Activated CD8-positive, alpha-beta memory T cell treated with anti-CD3 and anti-CD28 coated beads for 1 hour (primary cell): ENCODE data around the gene NALF2.

Experiments
- DNase-seq, 2 donors: peaks; one replicate each; pipeline ENCODE4 v3.0.0-alpha.2; 2020; ENCODE audit warnings: low read depth in 1 of 2; ENCODE audit errors: extremely low read depth in 1 of 2

NALF2 gene

GRCh38 chrX:69503782-69504625 lies at the start of gene NALF2:
TSS of gene NALF2 (plus strand) at chrX:69504326. CDS start at chrX:69505283, 957 bp downstream.
- DNase-seq: no peak

DNA sequence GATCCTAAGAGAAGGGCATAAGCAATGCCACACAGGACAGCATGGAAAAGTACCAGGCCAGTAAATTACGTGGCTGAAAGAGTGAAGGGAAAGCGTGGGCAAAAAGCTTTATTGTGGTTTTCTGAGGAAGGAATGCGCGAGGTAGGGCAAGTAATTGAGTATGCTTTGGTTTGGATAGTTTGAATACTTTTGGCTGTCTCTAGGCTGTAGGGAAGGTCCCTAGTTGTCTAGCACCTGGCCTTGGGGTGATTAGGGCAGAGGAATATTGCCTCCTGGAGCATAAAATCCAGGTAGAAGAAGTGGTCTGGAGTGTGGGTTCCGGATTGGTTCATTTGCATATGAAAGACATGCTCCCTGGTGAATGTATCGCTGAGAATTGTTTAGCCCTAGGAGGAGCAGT lies 46.4 kb upstream of the NALF2 start:
- DNase-seq: no peak

DNA sequence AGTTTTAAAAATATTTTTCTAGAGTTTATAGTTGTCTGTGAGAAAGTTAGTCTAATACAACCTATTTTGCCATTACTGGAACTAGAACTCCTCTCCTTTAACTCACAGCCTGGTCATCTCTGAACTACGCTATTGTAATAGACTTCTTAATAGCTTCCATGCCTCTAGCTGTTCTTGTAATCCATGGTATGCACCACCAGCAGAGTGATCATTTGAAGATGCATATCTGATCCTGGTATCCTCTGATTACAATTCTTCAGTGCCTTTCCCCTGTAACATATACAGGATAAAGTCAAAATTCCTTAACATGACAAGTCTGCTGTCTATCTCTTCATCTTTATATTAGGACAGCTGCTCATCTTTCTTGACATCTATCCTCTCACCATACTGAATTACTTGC lies 37.6 kb upstream of the NALF2 start:
- DNase-seq: no peak

GRCh38 chrX:69469975-69470374 lies 34.2 kb upstream of the NALF2 start:
- no peak for DNase-seq

GRCh38 chrX:69489625-69490024 lies 14.5 kb upstream of the NALF2 start:
- DNase-seq: no peak

GRCh38 chrX:69493193-69493592 lies 10.9 kb upstream of the NALF2 start:
- peak in 1 of 2 donors; percentile 2 for DNase-seq

DNA sequence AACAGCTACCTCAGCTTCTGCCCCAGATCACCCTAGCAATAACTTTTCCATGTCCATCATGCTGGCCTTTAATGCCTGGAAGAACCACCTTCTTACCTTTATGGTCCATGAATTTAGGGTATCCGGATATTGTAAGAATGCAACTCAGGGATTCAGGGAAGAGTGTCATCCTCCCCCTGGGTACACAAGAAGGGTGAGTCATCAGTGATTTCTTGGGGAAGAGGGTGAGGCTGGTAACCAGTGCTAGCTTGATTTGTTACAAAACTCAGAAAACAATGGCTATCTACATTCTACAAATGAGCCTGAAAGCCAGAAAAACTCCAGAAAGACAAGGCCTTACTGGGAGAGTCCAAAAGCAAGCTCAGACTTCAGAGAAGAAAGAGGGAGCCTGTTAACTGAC lies 10.4 kb upstream of the NALF2 start:
- no peak for DNase-seq

GRCh38 chrX:69496183-69496582 lies 7.9 kb upstream of the NALF2 start:
- no peak for DNase-seq

DNA sequence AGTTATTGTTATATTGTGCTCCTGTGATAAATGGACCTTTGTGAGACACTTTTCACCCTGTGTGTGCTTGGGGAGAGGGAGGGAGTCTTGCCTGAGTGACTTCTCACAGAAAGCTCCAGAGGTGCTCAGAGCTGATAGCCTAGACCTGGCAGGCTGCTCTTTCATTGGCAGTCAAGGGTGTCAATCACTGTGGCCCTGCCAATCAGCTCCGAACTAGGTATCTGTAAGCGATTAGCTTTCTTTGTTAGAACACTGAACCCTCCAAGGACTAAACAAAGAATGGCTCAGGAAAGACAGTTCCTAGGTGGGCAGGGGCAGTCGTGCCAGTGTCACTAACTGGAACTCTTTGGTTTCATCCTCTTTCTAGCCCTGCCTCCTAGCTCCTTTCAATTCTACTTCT lies 2.7 kb upstream of the NALF2 start:
- no peak for DNase-seq

DNA sequence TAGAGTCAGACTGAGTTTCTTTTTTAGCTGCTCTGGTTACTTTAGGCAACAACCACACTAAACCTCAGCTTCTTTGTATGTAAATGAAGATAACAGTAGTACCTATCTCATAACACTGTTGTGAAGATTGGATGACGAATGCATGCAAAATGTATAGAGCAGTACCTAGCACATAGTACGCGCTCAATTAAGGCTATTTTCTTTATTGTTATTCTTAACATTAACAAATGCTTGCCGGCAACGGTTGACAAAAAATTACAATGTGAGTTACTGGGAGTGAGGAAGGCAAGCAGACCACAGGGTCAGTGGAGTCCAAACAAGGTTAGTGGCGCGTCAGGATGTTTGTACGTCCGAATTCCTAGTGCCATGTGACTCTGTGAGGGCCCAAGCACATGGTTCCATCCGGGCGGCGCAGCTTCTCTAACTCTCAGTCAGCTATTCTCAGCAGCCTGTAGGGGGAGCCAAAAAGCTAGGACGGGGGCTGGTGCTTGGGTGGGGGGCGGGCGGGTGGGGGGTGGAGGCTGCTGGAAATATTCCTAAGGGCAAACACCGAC lies 821 bp upstream of the NALF2 start:
- DNase-seq: no peak

- no peak for DNase-seq
These were observed 793 bp downstream of the NALF2 start for GRCh38 chrX:69504626-69505612.

- no peak for DNase-seq
These were observed 1.9 kb downstream of the NALF2 start for GRCh38 chrX:69505772-69506616.

DNA sequence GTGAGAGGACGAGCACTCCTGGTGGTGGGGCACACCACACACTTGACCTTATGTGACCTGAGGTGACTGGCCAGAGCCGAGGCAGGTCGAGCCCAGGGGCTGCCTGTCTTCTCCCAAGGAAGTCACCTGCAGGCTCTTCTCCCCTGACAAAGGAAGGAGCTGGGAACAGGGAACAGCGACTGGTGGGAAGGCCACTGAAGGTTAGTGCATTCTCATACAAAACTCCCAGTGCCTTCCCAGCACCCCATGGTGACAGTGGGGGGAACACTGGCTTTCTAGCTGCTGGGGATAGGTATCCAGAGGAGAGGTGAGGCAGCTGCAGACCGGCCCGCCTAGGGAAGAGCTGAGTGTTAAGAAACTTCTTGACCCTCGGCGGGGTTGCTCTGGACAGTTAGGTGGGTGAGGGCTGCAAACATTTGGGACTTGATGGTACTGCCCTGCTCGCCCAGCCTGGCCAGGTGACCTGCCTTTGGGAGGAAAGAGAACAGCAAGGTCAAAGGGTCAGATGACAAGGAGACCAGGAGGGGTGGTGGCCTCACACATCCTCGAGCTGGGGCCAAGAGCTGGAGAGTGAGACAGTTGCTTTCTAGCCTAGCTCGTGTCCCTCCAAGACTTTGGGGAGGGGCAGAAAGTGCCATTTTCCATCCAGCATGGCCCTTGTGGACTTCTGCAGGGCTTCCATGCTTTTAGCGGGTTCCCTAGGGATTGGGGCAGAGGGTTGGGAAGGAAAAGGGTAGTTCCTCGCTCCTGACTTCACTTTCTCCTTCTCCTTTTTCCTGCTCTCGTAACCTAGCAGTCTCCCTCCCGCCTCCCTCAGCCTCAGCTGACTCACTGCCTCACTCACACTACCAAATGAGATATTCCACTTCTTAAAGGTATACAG lies 2.7 kb downstream of the NALF2 start:
- DNase-seq: no peak

- DNase-seq: no peak
These were observed 3.3 kb downstream of the NALF2 start for GRCh38 chrX:69507500-69507789.

- DNase-seq: no peak
These were observed 4.5 kb downstream of the NALF2 start for GRCh38 chrX:69508610-69509009.

DNA sequence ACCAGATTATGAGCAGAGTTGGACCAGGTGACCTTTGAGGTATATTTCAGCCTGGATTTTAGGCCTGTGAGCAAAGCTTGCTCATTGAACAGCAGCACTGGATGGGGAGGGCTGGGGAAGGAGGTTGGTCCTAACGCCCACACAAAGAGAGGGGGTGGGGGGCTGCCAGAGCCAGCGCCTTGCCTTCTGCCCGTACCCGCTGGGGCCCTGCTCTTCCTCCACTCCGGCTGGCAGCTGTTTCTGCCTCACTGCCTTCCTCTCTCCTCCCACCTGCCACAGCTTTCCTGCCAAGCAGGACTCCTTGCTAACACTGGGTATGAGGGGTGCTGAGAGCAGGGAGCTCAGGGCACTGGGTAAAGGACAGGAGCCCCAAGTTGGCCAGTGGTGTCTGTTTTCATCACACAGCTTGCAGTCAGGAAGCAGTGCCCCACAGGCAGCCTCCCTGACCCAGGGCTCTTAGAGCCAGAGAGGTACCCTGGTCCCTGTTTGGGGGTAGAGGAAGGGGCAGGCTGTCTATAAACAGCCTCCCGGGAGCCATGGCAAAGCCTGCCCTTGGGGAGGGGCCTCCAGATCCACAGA lies 6.1 kb downstream of the NALF2 start:
- no peak for DNase-seq

DNA sequence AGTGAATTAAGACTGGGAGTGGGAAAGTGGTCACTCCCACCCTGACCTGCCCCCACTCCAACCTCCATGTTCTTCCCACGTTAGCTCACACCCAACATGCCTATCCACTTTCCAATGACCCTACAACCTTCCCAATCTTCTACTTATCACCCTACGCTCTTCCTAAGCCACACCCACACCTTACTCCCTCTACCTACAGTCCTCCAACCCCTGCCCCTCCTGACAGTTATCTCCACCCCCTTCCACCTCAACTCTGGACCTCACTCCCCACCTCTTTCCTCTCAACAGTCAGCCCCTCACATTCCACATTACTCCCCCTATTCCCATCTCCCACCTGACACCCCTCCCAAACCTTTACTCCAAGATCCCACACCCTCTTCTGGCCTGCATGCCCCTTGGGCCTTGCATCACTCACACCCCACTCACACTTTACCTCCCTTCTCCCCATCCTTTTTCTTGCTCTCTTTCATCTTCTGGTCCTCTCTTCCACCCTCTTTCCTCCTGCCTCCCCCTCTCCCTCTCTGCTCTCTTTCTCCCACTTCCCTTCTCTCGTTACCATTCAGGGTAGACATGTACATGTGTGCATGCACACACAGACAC lies 6.9 kb downstream of the NALF2 start:
- DNase-seq: no peak

GRCh38 chrX:69522052-69522451 lies 17.9 kb downstream of the NALF2 start:
- no peak for DNase-seq

- DNase-seq: no peak
These were observed 19.2 kb downstream of the NALF2 start for GRCh38 chrX:69523314-69523713.
